Measurements from ENCODE around the gene DISC1. TPM values are rescaled to one million over a fixed set of nuclear protein-coding genes. Genes with fewer than 3 reads are reported as not detected.
"Not testable (repeated sequence)": the region's sequence is repeated elsewhere in the genome, so short reads cannot be mapped to it uniquely, and the experiment has no call there.

DISC1 gene
- total RNA-seq, 1 donor from 2014 or later: 16.0 TPM

DNA sequence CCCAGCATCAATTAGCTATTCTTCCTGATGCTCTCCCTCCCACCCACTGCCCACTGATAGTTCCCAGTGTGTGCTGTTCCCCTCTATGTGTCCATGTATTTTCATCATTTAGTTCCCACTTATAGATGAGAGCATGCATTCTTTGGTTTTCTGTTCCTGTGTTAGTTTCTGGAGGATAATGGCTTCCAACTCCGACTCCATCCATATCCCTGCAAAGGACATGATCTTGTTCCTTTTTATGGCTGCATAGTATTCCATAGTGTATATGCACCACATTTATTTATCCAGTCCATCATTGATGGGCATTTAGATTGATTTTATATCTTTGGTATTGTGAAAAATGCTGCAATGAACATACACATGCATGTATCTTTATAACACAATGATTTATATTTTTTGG, 30.2 kb downstream of the DISC1 start:
- intact Hi-C loops (cut with DNase I): no loop called here
- no peak overlapping the region for H3K27ac ChIP-seq
- no peak for DNase-seq (ENCODE audit: low spot score in 2 of 2)
- no peaks in the 10 kb centered on the region for H3K9me3 ChIP-seq
- H3K4me3 ChIP-seq: no peak overlapping the region
- no peaks in the 10 kb centered on the region for H3K27me3 ChIP-seq
- H3K4me1 ChIP-seq: no peaks in the 10 kb centered on the region
- TF ChIP-seq, protein P1, sequence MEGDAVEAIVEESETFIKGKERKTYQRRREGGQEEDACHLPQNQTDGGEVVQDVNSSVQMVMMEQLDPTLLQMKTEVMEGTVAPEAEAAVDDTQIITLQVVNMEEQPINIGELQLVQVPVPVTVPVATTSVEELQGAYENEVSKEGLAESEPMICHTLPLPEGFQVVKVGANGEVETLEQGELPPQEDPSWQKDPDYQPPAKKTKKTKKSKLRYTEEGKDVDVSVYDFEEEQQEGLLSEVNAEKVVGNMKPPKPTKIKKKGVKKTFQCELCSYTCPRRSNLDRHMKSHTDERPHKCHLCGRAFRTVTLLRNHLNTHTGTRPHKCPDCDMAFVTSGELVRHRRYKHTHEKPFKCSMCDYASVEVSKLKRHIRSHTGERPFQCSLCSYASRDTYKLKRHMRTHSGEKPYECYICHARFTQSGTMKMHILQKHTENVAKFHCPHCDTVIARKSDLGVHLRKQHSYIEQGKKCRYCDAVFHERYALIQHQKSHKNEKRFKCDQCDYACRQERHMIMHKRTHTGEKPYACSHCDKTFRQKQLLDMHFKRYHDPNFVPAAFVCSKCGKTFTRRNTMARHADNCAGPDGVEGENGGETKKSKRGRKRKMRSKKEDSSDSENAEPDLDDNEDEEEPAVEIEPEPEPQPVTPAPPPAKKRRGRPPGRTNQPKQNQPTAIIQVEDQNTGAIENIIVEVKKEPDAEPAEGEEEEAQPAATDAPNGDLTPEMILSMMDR (IDR thresholded peaks at IDR 0.05): no peak
- no peaks in the 10 kb centered on the region for H3K36me3 ChIP-seq

- H3K36me3 ChIP-seq; H3K4me1 ChIP-seq; DNase-seq (ENCODE audit: low spot score in 2 of 2); H3K27ac ChIP-seq; H3K27me3 ChIP-seq; intact Hi-C loops (cut with DNase I); H3K9me3 ChIP-seq; H3K4me3 ChIP-seq: not testable (repeated sequence)
These were observed 31.6 kb downstream of the DISC1 start for GRCh38 chr1:231658223-231658622.

- Histone ChIP-seq H3K4me3 (no peak overlapping the region), H3K9me3 (peaks cover 0 to 4% of the 10 kb centered on the region in 2 donors), H3K36me3 (no peaks in the 10 kb centered on the region), H3K4me1 (no peaks in the 10 kb centered on the region), H3K27me3 (no peaks in the 10 kb centered on the region), H3K27ac (no peak overlapping the region)
- intact Hi-C loops (cut with DNase I): no loop called here
- no peak for DNase-seq (ENCODE audit: low spot score in 2 of 2)
- TF ChIP-seq, protein P1 (IDR thresholded peaks at IDR 0.05): no peak
These were observed 33.6 kb downstream of the DISC1 start for GRCh38 chr1:231660198-231660597.

DNA sequence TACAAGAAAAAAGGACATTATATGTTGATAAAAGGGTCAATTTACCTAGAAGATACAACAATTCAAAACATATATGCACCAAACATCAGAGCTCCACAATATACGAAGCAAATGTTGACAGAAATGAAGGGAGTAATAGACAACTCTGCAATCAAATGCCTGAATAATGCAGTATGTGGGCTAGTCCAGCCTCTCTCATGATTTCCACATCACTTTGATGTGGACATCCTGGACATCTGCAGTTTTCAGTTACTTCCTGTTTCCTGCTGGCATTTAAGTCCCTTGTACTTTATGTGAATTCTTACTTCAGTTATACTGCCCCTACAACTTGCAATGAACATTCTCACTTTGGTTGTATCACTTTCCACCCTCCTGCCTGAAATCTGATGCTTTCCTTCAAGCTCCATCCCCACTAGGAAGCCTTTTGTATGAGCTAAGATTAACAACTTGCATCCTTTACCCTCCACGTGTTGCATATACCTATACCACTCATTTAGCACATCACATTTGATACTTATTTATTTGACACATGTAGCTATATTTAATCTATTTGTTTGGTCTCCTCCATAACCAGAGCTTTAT, 36.7 kb downstream of the DISC1 start:
- Histone ChIP-seq H3K27me3 (no peaks in the 10 kb centered on the region), H3K4me3 (no peak overlapping the region), H3K36me3 (no peaks in the 10 kb centered on the region), H3K27ac (no peak overlapping the region), H3K9me3 (peaks cover 0 to 4% of the 10 kb centered on the region in 2 donors), H3K4me1 (no peaks in the 10 kb centered on the region)
- DNase-seq (ENCODE audit: low spot score in 2 of 2): no peak
- TF ChIP-seq, protein P1 (IDR thresholded peaks at IDR 0.05): no peak
- intact Hi-C loops (cut with DNase I): no loop called here

DNA sequence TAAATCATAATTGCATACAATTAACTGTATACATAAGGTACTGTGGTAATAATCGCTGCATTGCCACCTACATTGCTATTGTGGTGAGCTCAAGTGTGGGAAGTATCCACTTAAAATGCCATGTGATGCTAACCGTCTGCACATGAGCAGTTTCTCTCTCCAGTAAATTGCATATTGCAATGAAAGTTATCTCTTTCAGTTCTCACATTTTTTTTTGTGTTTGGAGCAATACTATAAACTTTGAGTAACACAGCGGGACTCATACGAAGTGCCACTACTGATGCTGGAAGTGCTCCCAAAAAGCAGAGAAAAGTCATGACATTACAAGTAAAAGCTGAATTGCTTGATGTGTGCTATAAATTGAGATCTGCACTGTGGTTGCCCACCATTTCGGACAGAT, 38.5 kb downstream of the DISC1 start:
- TF ChIP-seq, protein P1 (IDR thresholded peaks at IDR 0.05): no peak
- H3K4me3 ChIP-seq: no peak overlapping the region
- no peak overlapping the region for H3K27ac ChIP-seq
- intact Hi-C loops (cut with DNase I): no loop called here
- no peaks in the 10 kb centered on the region for H3K27me3 ChIP-seq
- no peak for DNase-seq (ENCODE audit: low spot score in 2 of 2)
- peaks cover 0 to 9% of the 10 kb centered on the region in 2 donors for H3K9me3 ChIP-seq
- no peaks in the 10 kb centered on the region for H3K36me3 ChIP-seq
- H3K4me1 ChIP-seq: no peaks in the 10 kb centered on the region

DNA sequence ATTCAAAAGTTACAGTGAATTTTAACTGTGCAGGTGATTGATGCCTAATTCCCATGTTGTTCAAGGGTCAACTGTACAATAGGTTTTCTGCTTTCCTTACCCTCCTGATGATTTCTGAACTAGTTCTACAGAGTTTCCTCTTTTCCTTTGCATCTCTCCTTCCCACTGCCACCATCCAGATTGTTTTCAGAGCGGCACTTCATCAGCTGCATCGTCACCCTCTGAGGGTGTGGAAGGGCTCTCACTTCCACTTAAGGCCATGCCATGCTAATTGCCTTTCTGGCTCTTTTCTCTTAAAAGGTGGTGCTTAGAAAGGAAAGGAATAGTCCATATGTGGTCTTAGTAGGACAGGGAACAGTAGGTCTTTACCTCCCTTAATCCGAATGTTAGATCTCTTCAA, 39.1 kb downstream of the DISC1 start:
- Histone ChIP-seq H3K36me3 (no peaks in the 10 kb centered on the region), H3K4me1 (no peaks in the 10 kb centered on the region), H3K4me3 (no peak overlapping the region), H3K9me3 (peaks cover 0 to 9% of the 10 kb centered on the region in 2 donors), H3K27ac (no peak overlapping the region), H3K27me3 (no peaks in the 10 kb centered on the region)
- intact Hi-C loops (cut with DNase I): no loop called here
- TF ChIP-seq, protein P1 (IDR thresholded peaks at IDR 0.05): no peak
- no peak for DNase-seq (ENCODE audit: low spot score in 2 of 2)
